Motor neuron (in vitro differentiated cells): ENCODE data around the gene SOBP. TPM values are rescaled to one million over a fixed set of nuclear protein-coding genes. Genes with fewer than 3 reads are reported as not detected.

Source experiments
- ATAC-seq, 8 experiments: fragments of 200-7000 bp; cut with Tn5 transposase; replicated peaks in 6 of 8; 2 replicates each; pipeline ENCODE4 v1.8.0; 2021; ENCODE audit warnings: mild to moderate bottlenecking in 8 of 8, moderate library complexity in 8 of 8
- H3K27ac ChIP-seq, 2 donors: fragments of 250-450 bp; sonication (Bioruptor Pico); 2 replicates each; pipeline ENCODE4 v1.9.0; 2021; ENCODE audit warnings: antibody characterized with exemption in 2 of 2, mild to moderate bottlenecking in 2 of 2, moderate library complexity in 1 of 2
- H3K4me1 ChIP-seq, 2 donors: fragments of 250-450 bp; sonication (Bioruptor Pico); replicated peaks in 1 of 2; 2 replicates each; pipeline ENCODE4 v1.6.1; 2021; ENCODE audit warnings: antibody characterized with exemption in 2 of 2, mild to moderate bottlenecking in 2 of 2, moderate library complexity in 1 of 2
- H3K4me3 ChIP-seq, 5 donors: fragments of 250-450 bp; sonication (Bioruptor Pico); 2 replicates each; pipeline ENCODE4 v1.9.0; 2021; ENCODE audit warnings: antibody characterized with exemption in 5 of 5, mild to moderate bottlenecking in 5 of 5, moderate library complexity in 4 of 5
- WGBS, 10 experiments: fragments of 450-650 bp; shearing (Covaris generic); methylation state at CpG; one replicate each; pipeline ENCODE4 v1.0.0; 2022; 5-methylcytosine and 5-hydroxymethylcytosine counted together
- in situ Hi-C, 9 experiments: fragments of 400-800 bp; cut with MboI; loops; one replicate each; pipeline ENCODE4 v1.15.0; 2021; ENCODE audit warnings: low sequenced_read_pairs in 9 of 9, low pct_unique_long_range_greater_than_20kb in 2 of 9; ENCODE audit not compliant: unreplicated experiment in 9 of 9
- total RNA-seq, 8 experiments: library from RNA; unstranded; fragments of 300-600 nt; gene quantifications; 2 replicates each; pipeline versions ENCODE4 v1.2.3 to v1.2.4, GENCODE V29; 2022

Gene SOBP
- total RNA-seq, 8 experiments from 2014 or later: 1.2 to 42.5 (median 9.6) TPM

- ATAC-seq: no peak
- H3K4me3 ChIP-seq: no peak overlapping the region
- in situ Hi-C loops: loop anchor here in 1 of 9 experiments (25.0 kb wide), 1 partner anchor 135 kb away; the partner anchor contains the start of gene SOBP
- H3K27ac ChIP-seq: no peak overlapping the region
- WGBS, 10 experiments: 80 to 100% (median 100%) methylated on average over 1 of the region's 1 CpG; no CpG with 5 or more reads in 4 of the 10 experiments
- H3K4me1 ChIP-seq: peaks cover under 1 to 7% of the 10 kb centered on the region in 2 donors
These were observed 132.4 kb downstream of the SOBP start for GRCh38 chr6:107622269-107622668.

- Histone ChIP-seq H3K4me1 (peaks cover 7 to 24% of the 10 kb centered on the region in 2 donors), H3K4me3 (no peak overlapping the region), H3K27ac (no peak overlapping the region)
- in situ Hi-C loops: loop anchor here in 1 of 9 experiments (25.0 kb wide), 1 partner anchor 137 kb away; the partner anchor contains the start of gene SOBP
- no peak for ATAC-seq
- WGBS, 10 experiments: 58 to 100% (median 92%) methylated on average over 1 to 3 of the region's 3 CpGs
These were observed 134.1 kb downstream of the SOBP start for GRCh38 chr6:107624050-107624449.

- Histone ChIP-seq H3K4me3 (no peak overlapping the region), H3K27ac (no peak overlapping the region), H3K4me1 (peaks cover 10 to 29% of the 10 kb centered on the region in 2 donors)
- ATAC-seq: no peak
- in situ Hi-C loops: loop anchor here in 1 of 9 experiments (25.0 kb wide), 1 partner anchor 137 kb away; the partner anchor contains the start of gene SOBP
- WGBS, 10 experiments: 60 to 100% (median 100%) methylated on average over 1 of the region's 1 CpG; no CpG with 5 or more reads in 4 of the 10 experiments
These were observed 134.6 kb downstream of the SOBP start for GRCh38 chr6:107624541-107624940.

GRCh38 chr6:107625264-107625663 lies 135.3 kb downstream of the SOBP start:
- no peak overlapping the region for H3K27ac ChIP-seq
- H3K4me3 ChIP-seq: no peak overlapping the region
- in situ Hi-C loops: no loop called here
- ATAC-seq: no peak
- H3K4me1 ChIP-seq: peaks cover 17 to 36% of the 10 kb centered on the region in 2 donors
- WGBS, 10 experiments: 71 to 83% methylated on average over 1 of the region's 1 CpG; no CpG with 5 or more reads in 8 of the 10 experiments

- ATAC-seq: no peak
- in situ Hi-C loops: no loop called here
- WGBS, 10 experiments: 54 to 100% (median 89%) methylated on average over 1 to 4 of the region's 5 CpGs; no CpG with 5 or more reads in 3 of the 10 experiments
- no peak overlapping the region for H3K27ac ChIP-seq
- H3K4me1 ChIP-seq: peaks cover 19 to 46% of the 10 kb centered on the region in 2 donors
- H3K4me3 ChIP-seq: no peak overlapping the region
These were observed 136.7 kb downstream of the SOBP start for GRCh38 chr6:107626645-107627044.

GRCh38 chr6:107627969-107628368 lies 138.1 kb downstream of the SOBP start:
- peak overlapping the region; percentile 22 to 70 for H3K27ac ChIP-seq
- in situ Hi-C loops: no loop called here
- H3K4me3 ChIP-seq: no peak overlapping the region
- peak in 6 of 8 experiments; percentile 11 to 78 (median 49) for ATAC-seq
- WGBS, 10 experiments: 10 to 79% (median 58%) methylated on average over 1 to 4 of the region's 4 CpGs; no CpG with 5 or more reads in 4 of the 10 experiments
- peaks cover 19 to 47% of the 10 kb centered on the region in 2 donors for H3K4me1 ChIP-seq

- no peak for ATAC-seq
- 22 to 92% (median 61%) methylated on average over 1 to 3 of the region's 3 CpGs; no CpG with 5 or more reads in 1 of the 10 experiments for WGBS, 10 experiments
- H3K4me1 ChIP-seq: peaks cover 19 to 47% of the 10 kb centered on the region in 2 donors
- H3K27ac ChIP-seq: no peak overlapping the region
- H3K4me3 ChIP-seq: no peak overlapping the region
- in situ Hi-C loops: no loop called here
These were observed 139.0 kb downstream of the SOBP start for GRCh38 chr6:107628878-107629277.

GRCh38 chr6:107629548-107630129 lies 139.7 kb downstream of the SOBP start:
- Histone ChIP-seq H3K4me3 (no peak overlapping the region), H3K4me1 (peaks cover 19 to 47% of the 10 kb centered on the region in 2 donors), H3K27ac (no peak overlapping the region)
- in situ Hi-C loops: no loop called here
- WGBS, 10 experiments: 40 to 100% (median 79%) methylated on average over 1 to 5 of the region's 6 CpGs; no CpG with 5 or more reads in 1 of the 10 experiments
- ATAC-seq: peak in 5 of 8 experiments; percentile 25 to 51 (median 43)

GRCh38 chr6:107630348-107630977 lies 140.5 kb downstream of the SOBP start:
- ATAC-seq: peak in 5 of 8 experiments; percentile 66 to 83 (median 78)
- Histone ChIP-seq H3K4me3 (no peak overlapping the region), H3K27ac (no peak overlapping the region), H3K4me1 (peaks cover 19 to 47% of the 10 kb centered on the region in 2 donors)
- 0 to 94% (median 88%) methylated on average over 1 to 4 of the region's 4 CpGs for WGBS, 10 experiments
- in situ Hi-C loops: no loop called here

GRCh38 chr6:107632381-107633136 lies 142.6 kb downstream of the SOBP start:
- Histone ChIP-seq H3K4me3 (no peak overlapping the region), H3K4me1 (peaks cover 19 to 45% of the 10 kb centered on the region in 2 donors), H3K27ac (no peak overlapping the region)
- peak in 1 of 8 experiments; percentile 34 for ATAC-seq
- 33 to 100% (median 89%) methylated on average over 1 to 2 of the region's 2 CpGs; no CpG with 5 or more reads in 2 of the 10 experiments for WGBS, 10 experiments
- in situ Hi-C loops: no loop called here

- Histone ChIP-seq H3K27ac (no peak overlapping the region), H3K4me1 (peaks cover 20 to 35% of the 10 kb centered on the region in 2 donors), H3K4me3 (no peak overlapping the region)
- ATAC-seq: no peak
- in situ Hi-C loops: no loop called here
- WGBS, 10 experiments: 60 to 100% (median 78%) methylated on average over 1 to 3 of the region's 39 CpGs; no CpG with 5 or more reads in 5 of the 10 experiments
These were observed 143.9 kb downstream of the SOBP start for GRCh38 chr6:107633680-107634323.

GRCh38 chr6:107634324-107635056 lies 144.6 kb downstream of the SOBP start:
- H3K27ac ChIP-seq: no peak overlapping the region
- H3K4me3 ChIP-seq: no peak overlapping the region
- peak in 1 of 8 experiments; percentile 59 for ATAC-seq
- WGBS, 10 experiments: 87 to 95% methylated on average over 3 to 4 of the region's 101 CpGs; no CpG with 5 or more reads in 8 of the 10 experiments
- H3K4me1 ChIP-seq: peaks cover 16 to 29% of the 10 kb centered on the region in 2 donors
- in situ Hi-C loops: no loop called here
